SK-N-MC (cell line): ENCODE measurements around the gene ST8SIA5.

Source experiments
- FOXP2 ChIP-seq: optimal IDR thresholded peaks from 2 replicates; pipeline ENCODE3; 2011; ENCODE audit warnings: mild to moderate bottlenecking, moderate library complexity; ENCODE audit not compliant: insufficient read depth; ENCODE audit errors: extremely low read length, control extremely low read depth
- POLR2AphosphoS5 ChIP-seq: IDR thresholded peaks from 2 replicates; pipeline ENCODE4 v1.6.1; 2012; ENCODE audit warnings: mild to moderate bottlenecking, low read depth, low read length, borderline replicate concordance

GRCh38 chr18:46696702-46697101 is 60.2 kb downstream of the ST8SIA5 start:
- TF ChIP-seq POLR2AphosphoS5 (no peak), FOXP2 (no peak)
